ELR (cell line): ENCODE measurements around the gene ANK2.

Source experiments
- DNase-seq: peaks from one replicate; pipeline ENCODE4 v3.0.0-alpha.2; 2015; ENCODE audit warnings: low read depth

Gene ANK2

GRCh38 chr4:113094802-113095201 lies 45.3 kb downstream of the ANK2 start:
- peak; percentile 48 for DNase-seq

- peak; percentile 41 for DNase-seq
These were observed 52.2 kb downstream of the ANK2 start for GRCh38 chr4:113101669-113102068.

- DNase-seq = no peak
These were observed 54.1 kb downstream of the ANK2 start for GRCh38 chr4:113103556-113103955.

GRCh38 chr4:113106108-113106507 lies 56.7 kb downstream of the ANK2 start:
- peak; percentile 53 for DNase-seq

- no peak for DNase-seq
These were observed 59.8 kb downstream of the ANK2 start for GRCh38 chr4:113109106-113109718.

GRCh38 chr4:113112338-113112978 lies 63.0 kb downstream of the ANK2 start:
- DNase-seq = no peak

GRCh38 chr4:113113151-113113550 lies 63.7 kb downstream of the ANK2 start:
- no peak for DNase-seq

- DNase-seq = no peak
These were observed 65.4 kb downstream of the ANK2 start for GRCh38 chr4:113114884-113115283.

- DNase-seq = no peak
These were observed 67.2 kb downstream of the ANK2 start for GRCh38 chr4:113116414-113117357.

GRCh38 chr4:113117358-113117702 lies 67.9 kb downstream of the ANK2 start:
- no peak for DNase-seq

GRCh38 chr4:113122066-113122465 lies 72.6 kb downstream of the ANK2 start:
- DNase-seq = no peak

GRCh38 chr4:113125418-113125817 lies 76.0 kb downstream of the ANK2 start:
- DNase-seq = no peak

- no peak for DNase-seq
These were observed 81.7 kb downstream of the ANK2 start for GRCh38 chr4:113131136-113131535.

GRCh38 chr4:113131621-113132020 lies 82.2 kb downstream of the ANK2 start:
- DNase-seq = no peak

- peak; percentile 65 for DNase-seq
These were observed 92.5 kb downstream of the ANK2 start for GRCh38 chr4:113141901-113142346.

- DNase-seq = no peak
These were observed 92.9 kb downstream of the ANK2 start for GRCh38 chr4:113142351-113142750.

GRCh38 chr4:113144091-113144490 lies 94.6 kb downstream of the ANK2 start:
- DNase-seq = no peak

- DNase-seq = no peak
These were observed 95.7 kb downstream of the ANK2 start for GRCh38 chr4:113145147-113145518.

- no peak for DNase-seq
These were observed 96.3 kb downstream of the ANK2 start for GRCh38 chr4:113145519-113146291.

- peak; percentile 13 for DNase-seq
These were observed 97.5 kb downstream of the ANK2 start for GRCh38 chr4:113146876-113147358.

- no peak for DNase-seq
These were observed 98.2 kb downstream of the ANK2 start for GRCh38 chr4:113147498-113148111.

GRCh38 chr4:113148925-113149324 lies 99.5 kb downstream of the ANK2 start:
- DNase-seq = no peak
